ENCODE results near the gene PDZD7. TPM values are rescaled to one million over a fixed set of nuclear protein-coding genes. Genes with fewer than 3 reads are reported as not detected.

Gene PDZD7
- total and polyA plus RNA-seq, 9 of the 15 experiments (the other 6 are each of a cell fraction or from before 2014, with no cell fraction given) = 0.04 to 0.24 (median 0.08) TPM; not detected in 3

DNA sequence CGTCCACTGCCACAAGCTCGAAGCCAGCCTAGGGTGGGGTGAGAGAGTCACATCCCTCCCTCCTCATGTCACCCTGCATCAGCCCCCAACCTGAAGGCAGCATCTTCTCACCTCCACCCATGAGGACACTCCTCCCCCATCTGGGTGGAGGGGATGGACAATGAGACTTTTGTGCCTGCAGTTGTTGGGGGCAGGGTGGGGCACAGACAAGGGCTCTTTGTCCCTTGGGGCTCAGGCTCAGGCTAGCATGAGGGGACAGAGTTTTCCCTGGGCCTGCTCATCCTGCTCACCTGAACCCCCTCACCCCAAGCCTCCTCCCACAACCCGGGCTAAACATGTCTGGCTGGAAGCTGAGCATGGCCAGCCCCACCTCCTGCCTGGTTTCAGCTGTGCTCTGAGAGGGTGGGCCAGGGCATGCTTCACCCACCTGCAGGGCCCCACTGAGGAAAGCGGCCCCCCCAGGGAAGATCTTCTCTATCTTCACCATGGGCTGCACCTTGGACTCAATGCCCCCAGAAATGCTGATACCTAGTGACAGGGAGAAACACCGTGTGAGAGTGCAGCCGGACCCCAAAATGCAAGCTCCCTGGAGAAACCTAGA, 22.0 kb downstream of the PDZD7 start:
- H3K9me1 ChIP-seq (ENCODE audit: control insufficient read depth, insufficient read depth, low read length) = no peaks in the 10 kb centered on the region
- no peak overlapping the region for H3K27ac ChIP-seq (ENCODE audit: extremely low read depth, low read depth, low read length)
- H3K36me3 ChIP-seq (ENCODE audit: control insufficient read depth, insufficient read depth, low read length) = peaks cover 26% of the 10 kb centered on the region; the same call in 2 of the 3 replicates
- in situ Hi-C loops (cut with MboI) = no loop called here
- no peak for DNase-seq (ENCODE audit: extremely low read depth in 1 of 4, low spot score in 3 of 4)
- H3K4me3 ChIP-seq = no peak overlapping the region
- ATAC-seq = no peak
- peak overlapping the region in 1 of 2 experiments; percentile 45; a peak in 2 of 4 replicates for H3K9ac ChIP-seq (ENCODE audit: insufficient read depth in 1 of 2, low read depth in 2 of 2, low read length in 2 of 2)
- whole genome bisulfite sequencing (ENCODE audit: insufficient coverage, low coverage, missing lambda C conversion rate) = 68% methylated on average over 4 of the region's 6 CpGs
- no peaks in the 10 kb centered on the region for H3K27me3 ChIP-seq (ENCODE audit: control insufficient read depth in 2 of 2, insufficient read depth in 2 of 2, low read length in 2 of 2)
- TF ChIP-seq KDM4B (IDR thresholded peaks at IDR 0.05; ENCODE audit: borderline replicate concordance in 2 of 2, low read depth in 1 of 2) = no peak
- no peak for TF ChIP-seq CTBP1 (IDR thresholded peaks at IDR 0.05; ENCODE audit: borderline replicate concordance)
- no peak for TF ChIP-seq ZNF639 (CRISPR knock-in tag; conservative IDR thresholded peaks at IDR 0.05 in 1 of 2, IDR thresholded peaks at IDR 0.05 in 1 of 2)
- H4K20me1 ChIP-seq (replicated peaks; ENCODE audit: control insufficient read depth, insufficient read depth, low read length) = no peaks in the 10 kb centered on the region
- H2AFZ ChIP-seq (ENCODE audit: low read depth, low read length) = no peak overlapping the region
- BruUV-seq (replicated peaks) = no TSS peak
- H3K9me3 ChIP-seq (replicated peaks; ENCODE audit: control insufficient read depth, insufficient read depth, low read depth, low read length) = no peaks in the 10 kb centered on the region
- no peak overlapping the region for H3K4me2 ChIP-seq (ENCODE audit: insufficient read depth, low read length)
- ChIA-PET CTCF (ENCODE audit: low intra/inter-chr PET ratio) (no interaction called here), POLR2A (interaction anchor here (0.7 kb wide), 1 partner anchor 1700 kb away, joined by 3 read pairs; no protein-coding TSS in a partner anchor)
- H3K79me2 ChIP-seq (ENCODE audit: control insufficient read depth, insufficient read depth, low read length) = no peaks in the 10 kb centered on the region
- peaks cover 14 to 47% of the 10 kb centered on the region in 2 experiments; a peak in 4 of 5 replicates for H3K4me1 ChIP-seq (replicated peaks in 1 of 2; ENCODE audit: control insufficient read depth in 2 of 2, insufficient read depth in 2 of 2, low read length in 2 of 2)
- no peak for FAIRE-seq
- intact Hi-C loops (cut with micrococcal nuclease) = no loop called here
